ENCODE measurements around the gene FYN.

DNA sequence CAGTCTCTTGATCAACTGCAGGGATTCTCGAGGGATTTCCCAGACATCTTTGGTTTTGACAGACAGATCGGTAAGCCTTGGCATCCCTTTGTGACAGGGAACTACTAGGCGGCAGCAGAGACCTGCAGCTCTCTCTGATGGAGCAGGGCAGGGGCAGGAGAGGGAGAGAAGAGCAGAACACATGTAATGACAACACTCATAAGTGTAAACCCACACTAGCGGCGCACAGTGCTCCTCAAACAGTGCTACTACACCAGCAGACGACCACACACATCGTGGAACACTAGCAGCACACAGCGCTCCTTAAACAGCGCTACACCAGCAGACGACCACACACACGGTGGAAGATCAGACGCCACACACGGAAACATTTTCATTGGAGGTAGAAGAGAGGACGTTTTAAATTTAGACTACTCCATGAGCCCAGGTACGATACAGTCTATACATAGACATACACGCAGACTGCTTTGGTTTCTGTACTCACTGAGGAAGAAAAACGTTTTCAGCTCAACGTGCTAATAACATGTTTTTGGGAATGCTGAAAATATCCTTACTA lies 173.0 kb downstream of the FYN start:
- TF ChIP-seq POLR2AphosphoS5 (IDR thresholded peaks at IDR 0.05), result no peak
- no peak for TF ChIP-seq CTCF (IDR thresholded peaks at IDR 0.05)
- TF ChIP-seq POLR2A (IDR thresholded peaks at IDR 0.05; ENCODE audit: low read depth), result no peak

Data from esophagus muscularis mucosa (tissue), 3 donors.